HEK293 (cell line): Measurements from ENCODE around the gene MAP2.
A peak's percentile ranks its signal among the peaks of the same experiment; 100 is the strongest.

Source experiments
- CTCF ChIA-PET: fragments of 350-600 bp; formaldehyde crosslinking; extraction: SDS; loops from one replicate; lab custom pipeline; 2021; ENCODE audit warnings: antibody characterized with exemption; lab: Yijun Ruan, JAX
- POLR2A ChIA-PET: fragments of 300-600 bp; formaldehyde crosslinking; extraction: SDS; loops from one replicate; lab custom pipeline; 2020; ENCODE audit warnings: antibody characterized with exemption, inconsistent platforms; lab: Yijun Ruan, JAX
- H3K27ac ChIP-seq: fragments of 200-500 bp; sonication (Bioruptor generic); 2 replicates; pipeline ENCODE4 v1.5.1; 2014; ENCODE audit warnings: low read depth, low read length, control low read depth, inconsistent platforms; ENCODE audit errors: extremely low read depth
- H3K36me3 ChIP-seq, 2 experiments: fragments of 200-500 bp in 1 of 2; sonication (Bioruptor generic) in 1 of 2; 1 replicate in 1 of 2; 2 replicates in 1 of 2; pipeline ENCODE4 v1.5.1; 2014 to 2017; ENCODE audit warnings: inconsistent platforms in 2 of 2, low read length in 2 of 2; ENCODE audit not compliant: control insufficient read depth in 2 of 2, insufficient read depth in 1 of 2
- H3K4me1 ChIP-seq: fragments of 200-500 bp; sonication (Bioruptor generic); 2 replicates; pipeline ENCODE4 v1.5.1; 2014; ENCODE audit warnings: mild to moderate bottlenecking, low read length, inconsistent platforms; ENCODE audit not compliant: control insufficient read depth, insufficient read depth
- H3K4me3 ChIP-seq: 2 replicates; pipeline ENCODE4 v1.5.1; 2011; ENCODE audit warnings: low read depth, mild to moderate bottlenecking, control low read depth, low read length, moderate library complexity
- H3K9me3 ChIP-seq: fragments of 200-500 bp; sonication (Bioruptor generic); 2 replicates; pipeline ENCODE4 v1.5.1; 2014; ENCODE audit warnings: low read depth, low read length, inconsistent platforms; ENCODE audit not compliant: control insufficient read depth, insufficient read depth
- HOXC10 ChIP-seq: sonication (generic); formaldehyde crosslinking; IDR thresholded peaks from 2 replicates; pipeline ENCODE4 v1.8.1; 2023; ENCODE audit warnings: mild to moderate bottlenecking, missing genetic modification reagents
- KLF16 ChIP-seq: fragments of 450-650 bp; formaldehyde crosslinking; IDR thresholded peaks from 2 replicates; pipeline ENCODE4 v1.5.1; 2017; ENCODE audit warnings: missing biosample characterization, missing genetic modification characterization
- MZF1 ChIP-seq: fragments of 450-650 bp; formaldehyde crosslinking; IDR thresholded peaks from 2 replicates; pipeline ENCODE4 v1.5.1; 2017; ENCODE audit warnings: missing biosample characterization, missing genetic modification characterization, borderline replicate concordance
- YY2 ChIP-seq: fragments of 450-650 bp; formaldehyde crosslinking; IDR thresholded peaks from 2 replicates; pipeline ENCODE4 v1.5.1; 2016; ENCODE audit warnings: missing biosample characterization, missing genetic modification characterization
- ZBTB21 ChIP-seq: fragments of 450-650 bp; formaldehyde crosslinking; IDR thresholded peaks from 2 replicates; pipeline ENCODE4 v1.5.1; 2017; ENCODE audit warnings: missing biosample characterization, missing genetic modification characterization
- ZFP3 ChIP-seq: fragments of 450-650 bp; formaldehyde crosslinking; IDR thresholded peaks from 2 replicates; pipeline ENCODE4 v1.5.1; 2016; ENCODE audit warnings: low read depth, missing biosample characterization, missing genetic modification characterization
- ZNF114 ChIP-seq: fragments of 450-650 bp; formaldehyde crosslinking; IDR thresholded peaks from 2 replicates; pipeline ENCODE4 v1.5.0; 2017; ENCODE audit warnings: missing biosample characterization, missing genetic modification characterization
- ZNF157 ChIP-seq: fragments of 450-650 bp; formaldehyde crosslinking; IDR thresholded peaks from 2 replicates; pipeline ENCODE4 v1.5.1; 2016; ENCODE audit warnings: missing biosample characterization, missing genetic modification characterization
- ZNF19 ChIP-seq: fragments of 450-650 bp; formaldehyde crosslinking; IDR thresholded peaks from 2 replicates; pipeline ENCODE4; 2016; ENCODE audit warnings: missing biosample characterization, missing genetic modification characterization, low read depth
- ZNF2 ChIP-seq: fragments of 450-650 bp; formaldehyde crosslinking; IDR thresholded peaks from 2 replicates; pipeline ENCODE4 v1.5.1; 2016; ENCODE audit warnings: missing biosample characterization, missing genetic modification characterization
- ZNF239 ChIP-seq: fragments of 450-650 bp; formaldehyde crosslinking; IDR thresholded peaks from 2 replicates; pipeline ENCODE4 v1.5.1; 2016; ENCODE audit warnings: missing biosample characterization, missing genetic modification characterization
- ZNF280D ChIP-seq: fragments of 450-650 bp; formaldehyde crosslinking; IDR thresholded peaks from 2 replicates; pipeline ENCODE4 v1.5.1; 2016; ENCODE audit warnings: missing biosample characterization, missing genetic modification characterization
- ZNF423 ChIP-seq: fragments of 450-650 bp; formaldehyde crosslinking; IDR thresholded peaks from 2 replicates; pipeline ENCODE4 v1.5.1; 2016; ENCODE audit warnings: missing biosample characterization, missing genetic modification characterization
- ZNF433 ChIP-seq: fragments of 450-650 bp; formaldehyde crosslinking; IDR thresholded peaks from 2 replicates; pipeline ENCODE4 v1.5.1; 2016; ENCODE audit warnings: missing biosample characterization, missing genetic modification characterization, low read depth
- ZNF624 ChIP-seq: fragments of 450-650 bp; formaldehyde crosslinking; IDR thresholded peaks from 2 replicates; pipeline ENCODE4 v1.5.1; 2017; ENCODE audit warnings: missing biosample characterization, missing genetic modification characterization
- ZNF654 ChIP-seq: fragments of 450-650 bp; formaldehyde crosslinking; IDR thresholded peaks from 2 replicates; pipeline ENCODE4 v1.5.1; 2016; ENCODE audit warnings: low read depth, missing biosample characterization, missing genetic modification characterization
- ZNF677 ChIP-seq: fragments of 450-650 bp; IDR thresholded peaks from 2 replicates; pipeline ENCODE4 v1.5.0; 2018; ENCODE audit warnings: missing biosample characterization, mild to moderate bottlenecking, missing genetic modification characterization, moderate library complexity
- ZNF701 ChIP-seq: fragments of 450-650 bp; formaldehyde crosslinking; IDR thresholded peaks from 2 replicates; pipeline ENCODE4 v1.5.1; 2016; ENCODE audit warnings: missing biosample characterization, missing genetic modification characterization
- ZNF785 ChIP-seq: fragments of 450-650 bp; formaldehyde crosslinking; IDR thresholded peaks from 2 replicates; pipeline ENCODE4 v1.5.1; 2016; ENCODE audit warnings: missing biosample characterization, missing genetic modification characterization
- TF ChIP-seq, protein P1 (sequence below): fragments of 450-650 bp; formaldehyde crosslinking; IDR thresholded peaks from 2 replicates; pipeline ENCODE4 v1.5.1; 2016; ENCODE audit warnings: missing biosample characterization, missing genetic modification characterization
- TF ChIP-seq, protein P2 (sequence below): fragments of 450-650 bp; formaldehyde crosslinking; IDR thresholded peaks from 2 replicates; pipeline ENCODE4 v1.5.1; 2017; ENCODE audit warnings: missing biosample characterization, missing genetic modification characterization
- TF ChIP-seq, protein P3 (sequence below): fragments of 450-650 bp; formaldehyde crosslinking; IDR thresholded peaks from 2 replicates; pipeline ENCODE4 v1.5.1; 2017; ENCODE audit warnings: missing biosample characterization, missing genetic modification characterization
- TF ChIP-seq, protein P4 (sequence below): fragments of 450-650 bp; formaldehyde crosslinking; IDR thresholded peaks from 2 replicates; pipeline ENCODE4 v1.5.1; 2016; ENCODE audit warnings: missing biosample characterization, missing genetic modification characterization

MAP2 gene

DNA sequence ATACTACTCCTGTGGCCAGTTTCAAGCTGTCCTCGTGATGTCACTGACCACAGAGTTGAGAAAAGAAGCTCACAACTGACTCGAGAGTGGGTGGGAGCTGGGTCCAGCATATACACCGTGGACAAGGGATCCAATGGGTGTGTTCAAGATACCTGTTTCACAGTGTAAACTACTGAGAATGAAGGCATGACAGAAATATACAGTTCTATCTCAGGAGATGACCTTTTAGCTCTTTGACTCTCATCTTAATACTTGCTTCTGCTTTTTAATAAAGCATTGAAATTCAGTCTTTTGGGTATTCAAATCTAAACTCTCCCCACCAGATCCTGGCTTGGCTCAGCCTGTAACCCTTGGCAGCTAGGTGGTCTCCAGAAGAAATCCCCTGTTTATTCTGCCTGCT is 130.1 kb downstream of the MAP2 start (continued):
- no peak for TF ChIP-seq ZNF280D
- no peak for TF ChIP-seq ZNF423 (tag by site-specific recombination)
- TF ChIP-seq ZNF677 (tag by site-specific recombination): no peak
- no peak for TF ChIP-seq MZF1 (tag by site-specific recombination)

- TF ChIP-seq ZNF785 (tag by site-specific recombination): no peak
- TF ChIP-seq, protein P1, sequence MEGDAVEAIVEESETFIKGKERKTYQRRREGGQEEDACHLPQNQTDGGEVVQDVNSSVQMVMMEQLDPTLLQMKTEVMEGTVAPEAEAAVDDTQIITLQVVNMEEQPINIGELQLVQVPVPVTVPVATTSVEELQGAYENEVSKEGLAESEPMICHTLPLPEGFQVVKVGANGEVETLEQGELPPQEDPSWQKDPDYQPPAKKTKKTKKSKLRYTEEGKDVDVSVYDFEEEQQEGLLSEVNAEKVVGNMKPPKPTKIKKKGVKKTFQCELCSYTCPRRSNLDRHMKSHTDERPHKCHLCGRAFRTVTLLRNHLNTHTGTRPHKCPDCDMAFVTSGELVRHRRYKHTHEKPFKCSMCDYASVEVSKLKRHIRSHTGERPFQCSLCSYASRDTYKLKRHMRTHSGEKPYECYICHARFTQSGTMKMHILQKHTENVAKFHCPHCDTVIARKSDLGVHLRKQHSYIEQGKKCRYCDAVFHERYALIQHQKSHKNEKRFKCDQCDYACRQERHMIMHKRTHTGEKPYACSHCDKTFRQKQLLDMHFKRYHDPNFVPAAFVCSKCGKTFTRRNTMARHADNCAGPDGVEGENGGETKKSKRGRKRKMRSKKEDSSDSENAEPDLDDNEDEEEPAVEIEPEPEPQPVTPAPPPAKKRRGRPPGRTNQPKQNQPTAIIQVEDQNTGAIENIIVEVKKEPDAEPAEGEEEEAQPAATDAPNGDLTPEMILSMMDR (tag by site-specific recombination): peak; percentile 67
- peak; percentile 82 for TF ChIP-seq ZNF654
- no peaks in the 10 kb centered on the region for H3K9me3 ChIP-seq
- no peak overlapping the region for H3K4me3 ChIP-seq
- H3K27ac ChIP-seq: no peak overlapping the region
- ChIA-PET POLR2A (no interaction called here), CTCF (interaction anchor here (0.6 to 4.0 kb wide), 12 partner anchors 9 to 521 kb away, joined by 3 to 51 read pairs (median 5); partner anchors contain the start of gene MAP2)
- no peaks in the 10 kb centered on the region for H3K4me1 ChIP-seq
- no peaks in the 10 kb centered on the region for H3K36me3 ChIP-seq
These were observed 132.6 kb downstream of the MAP2 start for GRCh38 chr2:209556354-209556961.

- H3K4me1 ChIP-seq: no peaks in the 10 kb centered on the region
- no peak for TF ChIP-seq ZNF624 (tag by site-specific recombination)
- TF ChIP-seq YY2 (tag by site-specific recombination): no peak
- TF ChIP-seq ZBTB21 (tag by site-specific recombination): no peak
- TF ChIP-seq HOXC10 (CRISPR knock-in tag): no peak
- TF ChIP-seq, all 188 proteins: peak for 0
- CTCF ChIA-PET: interaction anchor here (1.3 to 1.9 kb wide), 2 partner anchors 16 to 227 kb away, joined by 4 to 16 read pairs; no protein-coding TSS in a partner anchor
- POLR2A ChIA-PET: no interaction called here
- no peaks in the 10 kb centered on the region for H3K36me3 ChIP-seq
- no peak overlapping the region for H3K4me3 ChIP-seq
- no peak overlapping the region for H3K27ac ChIP-seq
- H3K9me3 ChIP-seq: no peaks in the 10 kb centered on the region
These were observed 137.1 kb downstream of the MAP2 start for GRCh38 chr2:209560911-209561310.

DNA sequence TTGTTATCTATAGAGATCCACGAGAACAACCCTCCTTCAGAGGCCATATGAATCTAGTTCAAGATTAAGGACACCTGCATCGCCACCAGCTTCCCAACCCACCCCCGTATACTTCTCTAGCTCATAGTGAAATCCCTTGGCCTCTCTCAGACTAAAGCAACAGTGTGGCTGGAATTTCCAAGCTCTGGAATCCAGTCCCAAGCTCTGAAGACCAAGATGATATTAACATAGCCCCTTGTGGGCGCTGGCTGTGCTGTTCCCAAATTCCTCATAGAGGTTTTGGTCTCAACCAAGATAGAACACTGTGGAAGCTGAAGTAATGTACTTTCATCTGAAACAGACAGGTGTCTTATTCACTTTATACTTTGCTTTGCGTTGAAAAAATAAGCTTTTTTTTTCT is 139.6 kb downstream of the MAP2 start:
- Histone ChIP-seq H3K4me3 (no peak overlapping the region), H3K9me3 (no peaks in the 10 kb centered on the region), H3K4me1 (no peaks in the 10 kb centered on the region), H3K36me3 (no peaks in the 10 kb centered on the region), H3K27ac (no peak overlapping the region)
- ChIA-PET POLR2A (no interaction called here), CTCF (interaction anchor here (1.0 kb wide), 1 partner anchor 228 kb away, joined by 7 read pairs; no protein-coding TSS in a partner anchor)
- TF ChIP-seq, protein P2, sequence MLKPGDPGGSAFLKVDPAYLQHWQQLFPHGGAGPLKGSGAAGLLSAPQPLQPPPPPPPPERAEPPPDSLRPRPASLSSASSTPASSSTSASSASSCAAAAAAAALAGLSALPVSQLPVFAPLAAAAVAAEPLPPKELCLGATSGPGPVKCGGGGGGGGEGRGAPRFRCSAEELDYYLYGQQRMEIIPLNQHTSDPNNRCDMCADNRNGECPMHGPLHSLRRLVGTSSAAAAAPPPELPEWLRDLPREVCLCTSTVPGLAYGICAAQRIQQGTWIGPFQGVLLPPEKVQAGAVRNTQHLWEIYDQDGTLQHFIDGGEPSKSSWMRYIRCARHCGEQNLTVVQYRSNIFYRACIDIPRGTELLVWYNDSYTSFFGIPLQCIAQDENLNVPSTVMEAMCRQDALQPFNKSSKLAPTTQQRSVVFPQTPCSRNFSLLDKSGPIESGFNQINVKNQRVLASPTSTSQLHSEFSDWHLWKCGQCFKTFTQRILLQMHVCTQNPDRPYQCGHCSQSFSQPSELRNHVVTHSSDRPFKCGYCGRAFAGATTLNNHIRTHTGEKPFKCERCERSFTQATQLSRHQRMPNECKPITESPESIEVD: no peak
- TF ChIP-seq ZNF433 (tag by site-specific recombination): no peak
- TF ChIP-seq, protein P3, sequence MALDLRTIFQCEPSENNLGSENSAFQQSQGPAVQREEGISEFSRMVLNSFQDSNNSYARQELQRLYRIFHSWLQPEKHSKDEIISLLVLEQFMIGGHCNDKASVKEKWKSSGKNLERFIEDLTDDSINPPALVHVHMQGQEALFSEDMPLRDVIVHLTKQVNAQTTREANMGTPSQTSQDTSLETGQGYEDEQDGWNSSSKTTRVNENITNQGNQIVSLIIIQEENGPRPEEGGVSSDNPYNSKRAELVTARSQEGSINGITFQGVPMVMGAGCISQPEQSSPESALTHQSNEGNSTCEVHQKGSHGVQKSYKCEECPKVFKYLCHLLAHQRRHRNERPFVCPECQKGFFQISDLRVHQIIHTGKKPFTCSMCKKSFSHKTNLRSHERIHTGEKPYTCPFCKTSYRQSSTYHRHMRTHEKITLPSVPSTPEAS: no peak
- TF ChIP-seq ZNF157: no peak
- TF ChIP-seq ZNF701 (tag by site-specific recombination): no peak
- TF ChIP-seq, protein P4, sequence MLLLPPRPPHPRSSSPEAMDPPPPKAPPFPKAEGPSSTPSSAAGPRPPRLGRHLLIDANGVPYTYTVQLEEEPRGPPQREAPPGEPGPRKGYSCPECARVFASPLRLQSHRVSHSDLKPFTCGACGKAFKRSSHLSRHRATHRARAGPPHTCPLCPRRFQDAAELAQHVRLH: no peak
- no peak for TF ChIP-seq ZNF239 (tag by site-specific recombination)
- no peak for TF ChIP-seq ZNF2
- TF ChIP-seq ZNF19 (tag by site-specific recombination): no peak
- TF ChIP-seq ZFP3 (tag by site-specific recombination): no peak
- TF ChIP-seq ZNF114: no peak
- no peak for TF ChIP-seq KLF16 (tag by site-specific recombination)
